ACC112 (cell line): ENCODE measurements around the gene GRK6.
A peak's percentile ranks its signal among the peaks of the same experiment; 100 is the strongest.

Experiments
- H2AFZ ChIP-seq: fragments of 200-600 bp; sonication (generic); one replicate; pipeline ENCODE4 v1.6.0; 2017; ENCODE audit warnings: antibody characterized with exemption, low read length; ENCODE audit not compliant: unreplicated experiment
- H3K27ac ChIP-seq: fragments of 200-600 bp; sonication (generic); 2 replicates; pipeline ENCODE4 v1.5.1; 2014; ENCODE audit warnings: low read depth, mild to moderate bottlenecking, antibody characterized with exemption, low read length, moderate library complexity
- H3K27me3 ChIP-seq: fragments of 200-600 bp; sonication (generic); 2 replicates; pipeline ENCODE4 v1.6.1; 2014; ENCODE audit warnings: mild to moderate bottlenecking, antibody characterized with exemption, low read length, moderate library complexity, mixed read lengths; ENCODE audit not compliant: insufficient read depth
- H3K36me3 ChIP-seq: fragments of 200-600 bp; sonication (generic); 2 replicates; pipeline ENCODE4 v1.6.1; 2016; ENCODE audit warnings: mild to moderate bottlenecking, antibody characterized with exemption, low read length, moderate library complexity, mixed read lengths; ENCODE audit not compliant: insufficient read depth
- H3K4me1 ChIP-seq: fragments of 200-600 bp; sonication (generic); one replicate; pipeline ENCODE4 v1.6.1; 2016; ENCODE audit warnings: low read length, mixed read lengths; ENCODE audit not compliant: insufficient read depth, unreplicated experiment, control insufficient read depth
- H3K4me3 ChIP-seq: fragments of 200-600 bp; sonication (generic); 2 replicates; pipeline ENCODE4 v1.5.1; 2014; ENCODE audit warnings: mild to moderate bottlenecking, low read depth, low read length
- H3K79me2 ChIP-seq: fragments of 200-600 bp; sonication (generic); one replicate; pipeline ENCODE4 v1.6.0; 2016; ENCODE audit warnings: low read length; ENCODE audit not compliant: control insufficient read depth, unreplicated experiment, insufficient read depth

The GRK6 gene

DNA sequence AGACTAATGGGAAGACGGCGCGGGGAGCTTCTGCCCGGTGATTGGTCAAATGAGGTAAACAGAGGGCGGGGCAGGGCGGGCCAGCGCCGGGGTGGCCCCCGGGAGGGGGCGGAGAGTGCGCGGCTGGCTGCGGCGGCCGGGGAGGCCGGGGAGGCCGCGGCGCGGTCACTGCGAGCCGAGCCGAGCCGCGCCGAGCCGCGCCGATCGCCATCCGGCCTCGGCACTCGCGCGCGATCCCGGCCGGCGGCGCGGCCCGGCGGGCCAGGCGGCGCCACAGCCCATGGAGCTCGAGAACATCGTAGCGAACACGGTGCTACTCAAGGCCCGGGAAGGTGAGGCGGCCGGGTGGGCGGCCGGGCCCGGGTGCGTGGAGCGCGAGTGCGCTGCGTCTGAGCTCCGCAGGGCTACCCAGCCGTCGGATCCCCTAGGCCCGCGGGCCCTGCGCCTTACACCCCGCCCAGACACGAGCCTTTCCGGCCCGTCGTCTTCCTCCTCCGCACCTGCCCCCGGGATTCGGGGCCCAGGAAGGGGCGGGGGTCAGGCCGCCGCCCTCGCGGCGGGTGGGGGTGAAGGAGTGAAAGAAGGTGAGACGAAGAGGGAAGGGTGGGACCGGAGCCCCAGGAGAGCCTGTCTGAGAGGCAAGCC is at the start of gene GRK6:
Gene GRK6, plus strand, starts transcription at position 111 of the 645 bp plus-strand sequence. Its CDS starts 170 bp downstream, at position 281.
- Histone ChIP-seq H3K27ac (peak within 1 kb of the TSS; percentile 71), H3K27me3 (no peaks in the 10 kb centered on the region), H3K4me1 (peaks cover 17% of the 10 kb centered on the region), H3K36me3 (no peaks in the 10 kb centered on the region), H3K4me3 (peak within 1 kb of the TSS; percentile 95), H3K79me2 (peaks cover 27% of the 10 kb centered on the region), H2AFZ (peak within 1 kb of the TSS; percentile 67)

DNA sequence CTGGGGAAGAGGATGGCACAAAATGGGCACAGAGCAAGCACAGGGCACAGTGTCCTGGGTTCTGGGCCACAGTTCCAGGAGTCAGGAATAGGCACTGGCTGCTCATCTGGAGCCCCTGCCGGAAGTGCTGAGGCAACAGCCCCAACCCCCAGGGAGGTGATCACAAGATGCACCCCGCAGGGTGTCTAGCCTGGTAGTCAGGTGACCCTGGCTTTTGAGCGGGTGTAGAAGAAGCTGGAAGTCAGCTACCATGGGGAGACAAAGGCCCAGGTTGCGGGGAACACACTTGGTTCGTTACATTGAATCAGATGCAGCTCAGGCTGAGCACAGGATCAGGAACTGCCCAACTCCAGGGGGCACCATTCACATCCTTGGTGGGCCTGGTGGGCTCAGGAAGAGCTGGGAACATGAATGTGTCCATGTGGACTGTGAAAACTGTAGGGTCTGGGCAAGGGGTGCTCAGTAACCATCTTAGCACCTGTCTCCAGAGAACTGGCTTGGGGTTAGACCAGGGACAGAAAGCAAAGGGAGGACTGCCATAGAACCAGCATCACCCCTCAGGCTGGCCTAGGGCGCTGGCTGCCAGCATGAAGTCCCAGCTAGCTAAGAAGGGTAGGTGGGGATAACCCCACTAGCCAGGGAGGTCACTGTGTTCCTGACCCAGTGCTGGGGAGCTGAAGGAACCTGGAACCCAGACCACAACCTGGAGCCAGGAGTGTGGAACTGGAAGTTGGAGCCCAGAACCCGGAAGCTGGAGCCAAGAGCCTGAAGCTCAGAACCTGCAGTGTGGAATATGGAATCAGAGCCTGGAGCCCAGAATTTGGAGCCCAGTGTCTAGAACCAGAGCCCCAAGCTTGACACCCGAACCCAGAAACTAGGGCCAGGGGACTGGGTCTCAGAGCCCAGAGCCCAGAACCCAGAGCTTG is 48.4 kb upstream of the GRK6 start:
- no peaks in the 10 kb centered on the region for H3K36me3 ChIP-seq
- no peak overlapping the region for H3K27ac ChIP-seq

DNA sequence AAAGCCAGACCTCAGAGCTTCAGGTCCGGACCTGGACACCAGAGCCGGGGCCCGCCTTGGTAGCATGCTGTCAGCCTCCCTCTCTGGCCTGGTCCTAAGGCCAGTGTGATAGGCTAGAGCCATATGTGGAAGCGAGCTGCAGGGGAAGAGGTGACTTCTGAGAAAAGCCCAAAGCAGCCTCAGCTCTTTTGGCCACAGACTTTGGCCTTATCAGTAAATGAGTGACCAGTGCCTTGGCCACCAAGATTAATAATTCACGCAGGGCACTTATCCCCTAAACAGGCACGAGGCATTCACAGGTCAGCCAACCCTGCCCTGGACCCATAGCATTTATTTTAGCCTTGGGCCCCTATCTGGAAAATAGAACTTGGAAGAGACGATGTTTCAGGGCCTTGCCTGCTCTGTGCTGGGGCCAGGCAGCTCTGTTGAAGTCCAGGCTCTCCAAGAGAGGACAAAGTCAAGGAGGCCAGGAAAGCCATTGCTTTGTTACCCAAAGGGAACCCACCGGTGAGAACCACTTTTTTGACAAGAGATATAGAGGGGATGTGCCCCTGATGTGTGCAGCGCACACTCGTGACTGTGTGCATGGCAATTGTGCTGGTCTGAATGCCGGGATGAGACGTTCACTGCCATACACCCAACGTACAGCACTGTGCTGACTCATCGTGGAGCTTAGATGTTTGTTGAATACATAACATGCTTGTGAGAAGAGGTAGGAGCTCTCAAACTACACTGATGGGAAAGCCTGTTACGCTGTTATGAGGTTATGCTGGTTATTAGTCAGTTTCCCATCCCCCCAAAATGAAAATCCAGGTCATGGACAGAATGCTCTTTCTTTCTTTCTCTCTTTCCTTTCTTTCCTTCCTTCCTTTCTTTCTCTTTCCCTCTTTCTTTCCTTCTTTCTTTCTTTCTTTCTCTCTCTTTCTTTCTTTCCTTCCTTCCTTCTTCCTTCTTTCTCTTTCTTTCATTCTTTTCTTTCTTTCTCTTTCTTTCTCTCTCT is 47.3 kb upstream of the GRK6 start:
- Histone ChIP-seq H2AFZ (peak overlapping the region; percentile 15), H3K27me3 (peaks cover 11% of the 10 kb centered on the region), H3K4me1 (peaks cover 3% of the 10 kb centered on the region), H3K27ac (no peak overlapping the region), H3K79me2 (no peaks in the 10 kb centered on the region), H3K4me3 (no peak overlapping the region), H3K36me3 (no peaks in the 10 kb centered on the region)

More for the DNA sequence above, 48.4 kb upstream of the GRK6 start:
- peaks cover 8% of the 10 kb centered on the region for H3K27me3 ChIP-seq
- H3K4me1 ChIP-seq, result peaks cover 3% of the 10 kb centered on the region
- no peak overlapping the region for H3K4me3 ChIP-seq
- H2AFZ ChIP-seq, result no peak overlapping the region
- H3K79me2 ChIP-seq, result no peaks in the 10 kb centered on the region

DNA sequence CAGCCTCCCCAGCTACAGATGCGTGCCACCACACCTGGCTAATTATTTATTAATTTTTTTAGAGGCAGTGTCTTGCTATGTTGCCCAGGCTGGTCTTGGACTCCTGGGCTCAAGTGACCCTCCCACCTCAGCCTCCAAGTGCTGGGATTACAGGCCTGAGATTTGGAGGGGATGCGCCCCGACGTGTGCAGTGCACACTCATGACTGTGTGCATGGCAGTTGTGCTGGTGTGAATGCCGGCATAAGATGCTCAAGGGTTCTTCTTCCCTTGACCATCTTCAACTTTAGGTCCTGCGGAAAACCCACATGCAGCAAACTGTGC is 45.7 kb upstream of the GRK6 start:
- Histone ChIP-seq H3K4me3 (no peak overlapping the region), H3K27me3 (peaks cover 11% of the 10 kb centered on the region), H2AFZ (no peak overlapping the region), H3K36me3 (no peaks in the 10 kb centered on the region), H3K4me1 (peaks cover 3% of the 10 kb centered on the region), H3K27ac (no peak overlapping the region), H3K79me2 (no peaks in the 10 kb centered on the region)

DNA sequence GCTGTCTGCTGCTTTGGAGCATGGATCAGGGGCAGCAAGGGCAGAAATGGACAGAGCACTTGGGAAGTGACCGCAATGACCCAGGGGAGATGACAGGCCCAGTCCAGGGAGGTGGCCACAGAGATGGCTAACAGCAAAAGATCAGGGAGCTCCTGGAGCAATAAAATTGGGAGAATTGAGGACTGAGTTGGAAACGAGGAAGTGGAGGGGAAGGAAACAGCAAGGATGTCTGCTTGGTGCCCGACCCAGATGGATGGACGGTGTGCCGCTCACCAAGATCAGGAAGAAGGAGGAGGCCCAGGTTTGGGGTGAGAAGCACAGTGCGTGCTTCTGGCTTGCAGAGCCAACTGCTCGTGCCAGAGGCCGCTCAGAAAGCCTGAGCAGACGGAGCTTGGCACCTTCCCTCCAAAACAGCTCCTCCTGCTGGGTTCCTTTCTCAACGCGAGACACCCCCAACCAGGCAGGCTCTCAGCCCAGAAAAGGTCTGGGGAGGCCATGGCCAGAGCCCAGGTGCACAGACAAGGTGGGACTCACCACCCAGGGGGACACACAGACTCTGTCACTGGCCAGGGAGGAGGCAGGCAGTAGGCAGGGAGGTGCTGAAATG is 44.0 kb upstream of the GRK6 start:
- H2AFZ ChIP-seq, result no peak overlapping the region
- H3K27me3 ChIP-seq, result peaks cover 11% of the 10 kb centered on the region
- no peak overlapping the region for H3K4me3 ChIP-seq
- no peaks in the 10 kb centered on the region for H3K36me3 ChIP-seq
- no peak overlapping the region for H3K27ac ChIP-seq
- no peaks in the 10 kb centered on the region for H3K79me2 ChIP-seq
- peaks cover 3% of the 10 kb centered on the region for H3K4me1 ChIP-seq

DNA sequence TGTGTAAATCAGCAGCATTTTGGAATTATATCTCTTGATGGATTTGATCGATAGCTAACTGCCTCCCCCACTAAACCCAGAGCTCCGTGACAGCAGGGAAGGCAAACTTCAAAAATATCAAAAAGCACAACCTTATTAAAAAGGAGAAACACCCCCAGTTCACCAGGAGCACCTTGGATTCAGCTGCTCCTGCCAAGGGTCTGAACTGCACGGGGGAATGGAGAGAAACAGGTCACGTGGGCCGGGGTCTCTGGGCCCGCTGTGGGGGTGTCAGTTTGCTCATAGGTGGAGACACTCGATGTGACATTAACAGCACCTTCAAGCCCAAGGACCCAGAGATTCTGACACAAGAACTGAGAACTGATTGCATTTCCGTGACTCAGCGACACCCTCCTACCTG is 43.3 kb upstream of the GRK6 start:
- H2AFZ ChIP-seq, result no peak overlapping the region
- H3K79me2 ChIP-seq, result no peaks in the 10 kb centered on the region
- H3K4me1 ChIP-seq, result peaks cover 3% of the 10 kb centered on the region
- H3K27ac ChIP-seq, result no peak overlapping the region
- H3K27me3 ChIP-seq, result peaks cover 11% of the 10 kb centered on the region
- H3K4me3 ChIP-seq, result no peak overlapping the region
- H3K36me3 ChIP-seq, result no peaks in the 10 kb centered on the region

DNA sequence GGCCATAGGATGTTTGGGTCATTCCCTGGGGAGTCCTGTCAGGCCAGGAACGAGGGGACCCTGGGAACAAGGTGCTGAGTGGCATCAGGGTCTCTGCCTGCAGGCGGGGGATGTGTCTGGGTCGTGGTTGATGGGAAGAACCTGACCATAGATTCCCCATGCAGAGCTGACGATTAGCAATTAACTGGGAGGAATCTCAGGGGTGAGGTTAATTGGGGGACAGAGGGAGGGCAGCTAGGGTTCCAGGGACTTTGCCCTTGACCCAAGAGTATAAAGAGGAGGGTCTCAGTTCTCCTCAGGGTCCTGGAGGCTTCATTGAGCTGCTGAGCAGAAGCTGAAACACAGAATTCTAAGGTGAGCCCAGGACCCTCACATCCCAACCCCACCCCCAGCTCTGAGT is 42.3 kb upstream of the GRK6 start, which contains the start of gene SLC34A1:
Gene SLC34A1, plus strand, starts transcription at position 301 of the 400 bp plus-strand sequence. CDS start 1,308 bp downstream, outside the sequence.
- Histone ChIP-seq H3K36me3 (no peaks in the 10 kb centered on the region), H3K79me2 (no peaks in the 10 kb centered on the region), H3K4me3 (no peak within 1 kb of the TSS), H3K27me3 (peaks cover 11% of the 10 kb centered on the region), H2AFZ (no peak within 1 kb of the TSS), H3K4me1 (peaks cover 10% of the 10 kb centered on the region), H3K27ac (no peak within 1 kb of the TSS)

DNA sequence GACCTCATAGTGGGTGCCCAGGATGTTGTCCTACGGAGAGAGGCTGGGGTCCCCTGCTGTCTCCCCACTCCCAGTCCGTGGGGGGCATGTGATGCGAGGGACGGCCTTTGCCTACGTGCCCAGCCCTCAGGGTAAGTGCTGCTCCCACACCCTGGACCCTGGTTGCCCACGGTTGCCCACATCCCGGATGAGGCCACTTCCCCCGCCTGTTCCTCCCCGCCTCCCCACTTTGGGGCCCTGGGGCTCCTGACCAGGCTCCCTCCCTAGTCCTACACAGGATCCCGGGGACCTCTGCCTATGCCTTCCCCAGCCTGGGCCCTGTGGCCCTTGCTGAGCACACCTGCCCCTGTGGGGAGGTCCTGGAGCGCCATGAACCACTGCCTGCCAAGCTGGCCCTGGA is 40.8 kb upstream of the GRK6 start:
- H3K27ac ChIP-seq, result no peak overlapping the region
- no peak overlapping the region for H2AFZ ChIP-seq
- no peak overlapping the region for H3K4me3 ChIP-seq
- H3K79me2 ChIP-seq, result no peaks in the 10 kb centered on the region
- H3K4me1 ChIP-seq, result peaks cover 19% of the 10 kb centered on the region
- no peaks in the 10 kb centered on the region for H3K36me3 ChIP-seq
- peaks cover 11% of the 10 kb centered on the region for H3K27me3 ChIP-seq

DNA sequence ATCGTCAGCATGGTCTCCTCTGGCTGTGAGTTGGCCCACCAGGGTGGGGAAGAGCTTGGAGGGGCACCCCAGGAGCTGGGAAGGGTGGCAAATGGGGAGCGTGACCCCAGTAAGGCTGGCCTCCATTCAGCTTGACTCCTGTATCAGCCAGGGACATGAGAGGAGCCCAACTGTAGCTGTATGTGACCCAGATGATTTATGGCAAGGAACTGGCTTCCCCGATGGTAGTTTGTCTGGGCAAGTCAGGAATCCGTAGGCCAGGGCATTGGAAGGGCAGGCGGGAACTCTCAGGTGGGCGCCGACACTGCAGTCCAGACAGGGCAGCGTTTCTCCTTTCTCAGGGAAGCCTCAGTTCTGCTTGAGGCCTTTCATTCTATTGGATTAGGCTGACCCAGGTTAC is 39.9 kb upstream of the GRK6 start:
- Histone ChIP-seq H3K27me3 (peaks cover 11% of the 10 kb centered on the region), H3K79me2 (no peaks in the 10 kb centered on the region), H2AFZ (no peak overlapping the region), H3K4me3 (no peak overlapping the region), H3K27ac (no peak overlapping the region), H3K4me1 (peaks cover 19% of the 10 kb centered on the region), H3K36me3 (no peaks in the 10 kb centered on the region)

DNA sequence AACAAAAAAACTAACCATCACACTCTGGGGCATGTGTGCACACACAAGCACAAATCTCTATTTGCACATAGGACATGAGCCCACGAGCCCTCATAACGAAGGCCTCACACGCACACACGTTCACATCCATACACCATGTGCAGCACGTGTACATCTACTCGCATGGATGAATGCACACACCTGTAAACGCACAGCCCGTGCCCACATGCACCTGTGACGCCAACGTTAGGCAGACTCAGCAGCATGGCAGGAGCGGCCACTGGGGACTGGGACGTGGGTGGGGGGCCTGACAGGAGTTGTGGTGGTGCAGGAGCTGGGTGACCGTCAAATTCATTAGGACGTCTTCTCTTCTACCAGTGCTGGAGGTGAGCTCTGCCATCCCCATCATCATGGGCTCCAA is 39.1 kb upstream of the GRK6 start:
- Histone ChIP-seq H2AFZ (no peak overlapping the region), H3K4me1 (peaks cover 19% of the 10 kb centered on the region), H3K27me3 (peaks cover 8% of the 10 kb centered on the region), H3K36me3 (no peaks in the 10 kb centered on the region), H3K79me2 (no peaks in the 10 kb centered on the region), H3K4me3 (no peak overlapping the region), H3K27ac (no peak overlapping the region)
